Ascending aorta (tissue), 2 donors: ENCODE data around the gene RAB17. TPM values are rescaled to one million over a fixed set of nuclear protein-coding genes. Genes with fewer than 3 reads are reported as not detected.

Experiments
- DNase-seq, 2 donors: peaks; one replicate each; pipeline ENCODE4 v3.0.0-alpha.2; 2019; ENCODE audit warnings: low spot score in 2 of 2
- H3K27ac ChIP-seq, 2 donors: fragments of 200-600 bp; sonication (generic); one replicate each; pipeline ENCODE4 v1.5.1; 2016 to 2017; ENCODE audit warnings: mild to moderate bottlenecking in 1 of 2
- H3K27me3 ChIP-seq: fragments of 200-600 bp; sonication (generic); one replicate; pipeline ENCODE4 v1.5.1; 2017
- H3K36me3 ChIP-seq, 2 donors: fragments of 200-600 bp; sonication (generic); one replicate each; pipeline ENCODE4 v1.5.1; 2016
- H3K4me1 ChIP-seq, 2 donors: fragments of 200-600 bp; sonication (generic); one replicate each; pipeline ENCODE4 v1.5.1; 2016 to 2017; ENCODE audit warnings: mild to moderate bottlenecking in 1 of 2
- H3K4me3 ChIP-seq, 2 donors: fragments of 200-600 bp; sonication (generic); one replicate each; pipeline ENCODE4 v1.5.1; 2016 to 2017; ENCODE audit warnings: mild to moderate bottlenecking in 1 of 2
- H3K9me3 ChIP-seq, 2 donors: fragments of 200-600 bp; sonication (generic); one replicate each; pipeline ENCODE4 v1.5.1; 2016
- CTCF ChIP-seq, 3 experiments: fragments of 200-600 bp in 2 of 3; fragments of 450-650 bp in 1 of 3; sonication (generic) in 2 of 3; IDR thresholded peaks; one replicate each; pipeline ENCODE4 v1.5.1; 2016 to 2019; ENCODE audit warnings: antibody characterized with exemption in 3 of 3, mild to moderate bottlenecking in 1 of 3, moderate library complexity in 1 of 3
- intact Hi-C: fragments of 100-400 bp; cut with DNase I; formaldehyde crosslinking; loops from one replicate; pipeline ENCODE4 v1.15.1; 2023
- total RNA-seq: library from RNA; depleted of rRNA; stranded (reverse); fragments of >200 nt; gene quantifications from one replicate; pipeline ENCODE4 v1.1.0, GENCODE V29; 2016

Gene RAB17
- total RNA-seq, 1 donor from 2014 or later: 0.32 TPM

- intact Hi-C loops: no loop called here
- no peak overlapping the region for H3K27ac ChIP-seq
- no peak for TF ChIP-seq CTCF (IDR thresholded peaks at IDR 0.05)
- H3K36me3 ChIP-seq: no peaks in the 10 kb centered on the region
- no peaks in the 10 kb centered on the region for H3K9me3 ChIP-seq
- no peaks in the 10 kb centered on the region for H3K4me1 ChIP-seq
- no peaks in the 10 kb centered on the region for H3K27me3 ChIP-seq
- H3K4me3 ChIP-seq: no peak overlapping the region
- DNase-seq: no peak
Measured at GRCh38 chr2:237540823-237541222, 49.7 kb downstream of the RAB17 start.

GRCh38 chr2:237540223-237540775, 50.2 kb downstream of the RAB17 start:
- no peak for DNase-seq
- no peaks in the 10 kb centered on the region for H3K27me3 ChIP-seq
- H3K9me3 ChIP-seq: no peaks in the 10 kb centered on the region
- no peak overlapping the region for H3K4me3 ChIP-seq
- TF ChIP-seq CTCF (IDR thresholded peaks at IDR 0.05): no peak
- no peaks in the 10 kb centered on the region for H3K4me1 ChIP-seq
- no peak overlapping the region for H3K27ac ChIP-seq
- H3K36me3 ChIP-seq: no peaks in the 10 kb centered on the region
- intact Hi-C loops: no loop called here

- intact Hi-C loops: no loop called here
- H3K4me3 ChIP-seq: no peak overlapping the region
- no peak overlapping the region for H3K27ac ChIP-seq
- no peak for TF ChIP-seq CTCF (IDR thresholded peaks at IDR 0.05)
- no peaks in the 10 kb centered on the region for H3K36me3 ChIP-seq
- DNase-seq: no peak
- no peaks in the 10 kb centered on the region for H3K9me3 ChIP-seq
- H3K27me3 ChIP-seq: no peaks in the 10 kb centered on the region
- H3K4me1 ChIP-seq: no peaks in the 10 kb centered on the region
Measured at GRCh38 chr2:237539681-237540080, 50.9 kb downstream of the RAB17 start.

DNA sequence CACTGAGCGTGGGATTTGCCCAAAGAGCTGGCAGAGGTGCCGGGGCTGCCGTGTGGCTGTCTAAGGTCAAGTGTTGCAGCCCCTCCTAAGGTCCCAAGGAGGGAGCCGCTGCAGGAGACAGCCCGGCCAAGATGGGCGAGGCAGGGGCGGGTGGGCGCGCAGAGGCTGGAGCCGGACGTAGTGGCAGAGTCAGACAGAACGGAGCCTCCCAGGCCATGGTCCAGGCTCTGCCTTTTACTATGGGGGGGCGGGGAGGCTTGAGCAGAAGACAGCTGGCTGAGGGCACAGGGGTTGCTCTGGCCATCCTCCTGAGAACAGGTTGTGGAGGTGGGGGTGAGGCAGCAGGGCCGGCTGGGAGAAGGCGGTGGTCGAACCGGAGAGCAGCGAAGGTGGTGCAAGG, 51.6 kb downstream of the RAB17 start:
- intact Hi-C loops: no loop called here
- no peak overlapping the region for H3K27ac ChIP-seq
- no peak for DNase-seq
- H3K4me3 ChIP-seq: no peak overlapping the region
- TF ChIP-seq CTCF (IDR thresholded peaks at IDR 0.05): no peak
- no peaks in the 10 kb centered on the region for H3K4me1 ChIP-seq
- H3K36me3 ChIP-seq: no peaks in the 10 kb centered on the region
- H3K27me3 ChIP-seq: no peaks in the 10 kb centered on the region
- H3K9me3 ChIP-seq: no peaks in the 10 kb centered on the region

DNA sequence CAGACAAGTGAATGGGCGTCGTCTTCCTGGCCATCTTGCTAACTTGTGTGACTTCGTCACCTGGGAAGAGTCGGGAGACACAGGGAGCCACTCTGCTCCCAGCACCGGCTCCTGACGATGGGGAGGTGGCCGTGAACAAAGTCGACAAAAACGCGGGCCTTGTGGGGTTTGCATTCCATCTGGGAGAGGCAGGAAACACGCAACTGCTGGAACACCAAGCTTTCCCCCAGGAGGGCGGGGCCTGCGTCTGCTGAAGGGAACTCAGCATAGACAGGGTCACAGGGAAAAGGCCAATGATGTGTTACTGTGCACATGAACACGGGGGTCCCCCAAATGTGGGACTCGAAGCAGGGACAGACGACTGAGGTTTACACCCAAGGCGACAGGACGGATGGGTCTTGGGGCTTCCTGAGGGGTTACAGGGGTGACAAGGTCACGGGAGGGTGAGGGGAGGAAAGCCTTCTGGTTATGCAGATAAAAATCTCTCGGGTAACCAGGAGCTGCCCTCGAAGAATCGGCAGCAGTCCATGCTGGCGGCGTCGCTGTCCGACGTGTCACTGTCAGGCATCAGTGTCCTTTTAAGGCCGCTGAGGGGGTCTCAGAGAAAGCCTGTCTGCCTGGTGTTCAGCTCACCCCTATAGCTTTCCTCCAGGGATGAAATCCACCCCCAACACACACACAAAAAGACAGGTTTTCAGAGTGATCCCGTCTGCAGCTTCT, 52.4 kb downstream of the RAB17 start:
- no peak for TF ChIP-seq CTCF (IDR thresholded peaks at IDR 0.05)
- DNase-seq: no peak
- no peaks in the 10 kb centered on the region for H3K27me3 ChIP-seq
- no peak overlapping the region for H3K27ac ChIP-seq
- H3K9me3 ChIP-seq: no peaks in the 10 kb centered on the region
- H3K4me3 ChIP-seq: no peak overlapping the region
- intact Hi-C loops: no loop called here
- no peaks in the 10 kb centered on the region for H3K4me1 ChIP-seq
- no peaks in the 10 kb centered on the region for H3K36me3 ChIP-seq
